Measurements from ENCODE around the gene HSPB9. TPM values are rescaled to one million over a fixed set of nuclear protein-coding genes. Genes with fewer than 3 reads are reported as not detected.

The HSPB9 gene
- polyA plus RNA-seq (ENCODE audit: insufficient read length in 4 of 4) = under 1 TPM in 3 of 4 donors, not detected in 1; 0.16 to 0.27 (median 0.23) TPM

GRCh38 chr17:42122371-42123303 is at the start of gene HSPB9:
Gene HSPB9 (plus strand): TSS chr17:42122804. CDS start chr17:42122851, 47 bp downstream.
- no peak for DNase-seq (ENCODE audit: low read depth in 4 of 4, low spot score in 3 of 4)

GRCh38 chr17:42075789-42076188 is 46.8 kb upstream of the HSPB9 start:
- DNase-seq (ENCODE audit: low read depth in 4 of 4, low spot score in 3 of 4) = no peak

- no peak for DNase-seq (ENCODE audit: low read depth in 4 of 4, low spot score in 3 of 4)
These were observed 45.6 kb upstream of the HSPB9 start for GRCh38 chr17:42076797-42077559.

GRCh38 chr17:42077755-42078154 is 44.8 kb upstream of the HSPB9 start:
- DNase-seq (ENCODE audit: low read depth in 4 of 4, low spot score in 3 of 4) = no peak

- no peak for DNase-seq (ENCODE audit: low read depth in 4 of 4, low spot score in 3 of 4)
These were observed 44.1 kb upstream of the HSPB9 start for GRCh38 chr17:42078396-42079043.

GRCh38 chr17:42079541-42079940 is 43.1 kb upstream of the HSPB9 start:
- DNase-seq (ENCODE audit: low read depth in 4 of 4, low spot score in 3 of 4) = no peak

GRCh38 chr17:42081516-42082129 is 41.0 kb upstream of the HSPB9 start:
- no peak for DNase-seq (ENCODE audit: low read depth in 4 of 4, low spot score in 3 of 4)

GRCh38 chr17:42087042-42087701 is 35.4 kb upstream of the HSPB9 start:
- no peak for DNase-seq (ENCODE audit: low read depth in 4 of 4, low spot score in 3 of 4)

GRCh38 chr17:42087736-42088705 is 34.6 kb upstream of the HSPB9 start:
- no peak for DNase-seq (ENCODE audit: low read depth in 4 of 4, low spot score in 3 of 4)

- DNase-seq (ENCODE audit: low read depth in 4 of 4, low spot score in 3 of 4) = no peak
These were observed 33.9 kb upstream of the HSPB9 start for GRCh38 chr17:42088736-42089135.

- DNase-seq (ENCODE audit: low read depth in 4 of 4, low spot score in 3 of 4) = no peak
These were observed 31.4 kb upstream of the HSPB9 start for GRCh38 chr17:42090964-42091790.

- no peak for DNase-seq (ENCODE audit: low read depth in 4 of 4, low spot score in 3 of 4)
These were observed 29.7 kb upstream of the HSPB9 start for GRCh38 chr17:42092939-42093338.

GRCh38 chr17:42094375-42095069 is 28.1 kb upstream of the HSPB9 start:
- DNase-seq (ENCODE audit: low read depth in 4 of 4, low spot score in 3 of 4) = no peak

GRCh38 chr17:42096360-42097111 is 26.1 kb upstream of the HSPB9 start:
- DNase-seq (ENCODE audit: low read depth in 4 of 4, low spot score in 3 of 4) = no peak

- DNase-seq (ENCODE audit: low read depth in 4 of 4, low spot score in 3 of 4) = no peak
These were observed 24.6 kb upstream of the HSPB9 start, which contains the start of gene ZNF385C for GRCh38 chr17:42097691-42098631. Gene ZNF385C (minus strand): TSS chr17:42098473. CDS start chr17:42063056, 35,417 bp downstream.
